SK-N-SH treated with all-trans-retinoic acid at 6 μM for 48 hours (cell line): ENCODE data around the gene DEFB114.

ENCODE experiments used
- ARNTL ChIP-seq: fragments of 450-650 bp; formaldehyde crosslinking; IDR thresholded peaks from 2 replicates; pipeline ENCODE4 v1.5.0; 2020; ENCODE audit warnings: low read depth, mild to moderate bottlenecking, moderate library complexity, borderline replicate concordance
- PPARA ChIP-seq: fragments of 250-450 bp; sonication (Bioruptor Pico); IDR thresholded peaks from 2 replicates; pipeline ENCODE4 v1.5.0; 2020; ENCODE audit warnings: mild to moderate bottlenecking, borderline replicate concordance
- ZFP30 ChIP-seq: fragments of 450-650 bp; formaldehyde crosslinking; IDR thresholded peaks from 2 replicates; pipeline ENCODE4 v1.5.0; 2022; ENCODE audit warnings: mild to moderate bottlenecking, moderate library complexity

DNA sequence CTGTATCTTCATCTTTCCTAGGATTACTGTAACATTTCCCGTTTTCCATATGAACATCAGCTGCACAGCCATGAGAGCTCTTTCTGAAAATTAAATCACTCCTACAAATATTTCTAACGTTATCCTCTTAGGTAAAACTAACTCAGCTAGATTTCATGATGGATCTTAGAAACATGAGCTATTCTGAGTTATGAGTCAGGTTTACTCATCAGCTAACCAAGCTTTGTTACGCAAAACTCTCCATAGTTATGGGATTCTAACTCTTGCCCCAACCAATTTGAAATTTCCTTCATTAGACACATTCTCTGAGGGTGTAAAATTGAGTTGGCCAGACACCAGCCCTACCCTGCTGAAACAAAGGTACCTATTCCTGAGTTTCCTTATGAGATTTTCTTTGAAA lies 43.9 kb upstream of the DEFB114 start:
- TF ChIP-seq ZFP30 (CRISPR knock-in tag) (no peak), ARNTL (no peak), PPARA (CRISPR knock-in tag) (no peak)
